K562 (cell line): ENCODE measurements around the gene CEP44. TPM values are rescaled to one million over a fixed set of nuclear protein-coding genes. Genes with fewer than 3 reads are reported as not detected.

Source experiments
- ARID1B ChIP-seq: fragments of 450-650 bp; IDR thresholded peaks from 2 replicates; pipeline ENCODE4 v1.6.1; 2016; ENCODE audit warnings: antibody characterized with exemption, mild to moderate bottlenecking, inconsistent platforms
- ARNT ChIP-seq, 2 experiments: fragments of 450-650 bp; IDR thresholded peaks; 2 replicates each; pipeline ENCODE4 v1.6.1; 2016; ENCODE audit warnings: mild to moderate bottlenecking in 1 of 2
- ETV5 ChIP-seq: sonication (generic); formaldehyde crosslinking; IDR thresholded peaks from 2 replicates; pipeline ENCODE4 v1.4.0; 2020; ENCODE audit warnings: low read depth, mild to moderate bottlenecking, missing genetic modification reagents
- GATAD2B ChIP-seq: fragments of 450-650 bp; IDR thresholded peaks from 2 replicates; pipeline ENCODE4 v1.6.1; 2017; ENCODE audit warnings: mild to moderate bottlenecking, borderline replicate concordance
- KDM4B ChIP-seq, 2 experiments: fragments of 450-650 bp in 1 of 2; sonication (generic) in 1 of 2; IDR thresholded peaks; 2 replicates each; pipeline ENCODE4 v1.6.1; 2016 to 2017; ENCODE audit warnings: borderline replicate concordance in 2 of 2, antibody characterized with exemption in 1 of 2, low read depth in 1 of 2, mild to moderate bottlenecking in 1 of 2
- MYC ChIP-seq, 2 experiments: fragments of 250-450 bp in 1 of 2; sonication (Bioruptor Pico) in 1 of 2; IDR thresholded peaks; 2 replicates each; pipeline versions ENCODE4 v1.5.1 to v1.6.1; 2012 to 2021; ENCODE audit warnings: low read depth in 2 of 2, borderline replicate concordance in 1 of 2, improper control_type of control experiment in 1 of 2, low read length in 1 of 2, mild to moderate bottlenecking in 1 of 2, moderate library complexity in 1 of 2
- POLR2G ChIP-seq: fragments of 200-400 bp; formaldehyde crosslinking; IDR thresholded peaks from 2 replicates; pipeline ENCODE4 v1.6.1; 2017; ENCODE audit warnings: low read depth, mild to moderate bottlenecking, antibody characterized with exemption, low read length, moderate library complexity
- SMARCA5 ChIP-seq: fragments of 450-650 bp; IDR thresholded peaks from 2 replicates; pipeline ENCODE4 v1.6.1; 2016
- STAT5B ChIP-seq: fragments of 250-450 bp; sonication (Bioruptor Pico); IDR thresholded peaks from 2 replicates; pipeline ENCODE4 v1.8.0; 2021; ENCODE audit warnings: mild to moderate bottlenecking, inconsistent platforms
- TCF7 ChIP-seq: sonication (generic); IDR thresholded peaks from 2 replicates; pipeline ENCODE4 v1.6.1; 2016; ENCODE audit warnings: antibody characterized with exemption, borderline replicate concordance
- TCFL5 ChIP-seq: fragments of 250-450 bp; sonication (Bioruptor Pico); conservative IDR thresholded peaks from 2 replicates; pipeline ENCODE4 v1.6.1; 2021; ENCODE audit warnings: mild to moderate bottlenecking, moderate library complexity, matching md5 sums
- ZEB2 ChIP-seq: fragments of 450-650 bp; IDR thresholded peaks from 2 replicates; pipeline ENCODE4 v1.6.1; 2016
- ZNF41 ChIP-seq: fragments of 250-450 bp; sonication (Bioruptor Pico); conservative IDR thresholded peaks from 2 replicates; pipeline ENCODE4 v1.4.0; 2020; ENCODE audit warnings: mild to moderate bottlenecking
- polyA plus RNA-seq, 8 experiments: library from polyadenylated mRNA; depleted of rRNA in 4 of 8; stranded (reverse) in 5 of 8; unstranded in 3 of 8; fragments of >200 nt; fragmentation: Nextera tagmentation in 2 of 8; fragmentation: Illumina TruSeq in 1 of 8; extraction: Ambion mirVana in 2 of 8; extraction: Trizol in 1 of 8; gene quantifications; 2 replicates each; pipeline versions ENCODE4 v1.2.1 to v1.2.3, GENCODE V29; 2011 to 2014; ENCODE audit warnings: inconsistent platforms in 1 of 8, missing spikeins in 1 of 8
- total RNA-seq, 7 experiments: library from RNA; depleted of rRNA in 6 of 7; stranded (reverse); fragments of >200 nt in 6 of 7; fragmentation: Illumina TruSeq in 2 of 7; extraction: Trizol in 2 of 7; gene quantifications; 2 replicates each; pipeline versions ENCODE4 v1.2.1 to v1.2.3, GENCODE V29; 2011 to 2021; ENCODE audit warnings: low replicate concordance in 1 of 7
- TF ChIP-seq, protein P1 (sequence below): fragments of 450-650 bp; formaldehyde crosslinking; IDR thresholded peaks from 2 replicates; pipeline ENCODE4 v1.4.0; 2022; ENCODE audit warnings: missing genetic modification characterization
- TF ChIP-seq, protein P2 (sequence below): sonication (generic); formaldehyde crosslinking; IDR thresholded peaks from 2 replicates; pipeline ENCODE4 v1.8.0; 2022; ENCODE audit warnings: mild to moderate bottlenecking, low read depth, missing genetic modification reagents
- TF ChIP-seq, protein P3 (sequence below), 2 experiments: fragments of 450-650 bp; conservative IDR thresholded peaks; 2 replicates each; pipeline ENCODE4 v1.6.1; 2017; ENCODE audit warnings: mild to moderate bottlenecking in 2 of 2, moderate library complexity in 2 of 2
- TF ChIP-seq, protein P4 (sequence below), 3 experiments: fragments of 200-800 bp in 1 of 3; fragments of 250-450 bp in 1 of 3; fragments of 450-650 bp in 1 of 3; sonication (Bioruptor Pico) in 1 of 3; sonication (Bioruptor generic) in 1 of 3; formaldehyde crosslinking in 1 of 3; IDR thresholded peaks; 2 replicates each; pipeline versions ENCODE4 v1.6.1 to v1.8.0; 2016 to 2022; ENCODE audit warnings: mild to moderate bottlenecking in 2 of 3, missing genetic modification characterization in 2 of 3, missing compliant biosample characterization in 1 of 3, moderate library complexity in 1 of 3

The CEP44 gene
- total and polyA plus RNA-seq, 9 of the 15 experiments (the other 6 are each of a cell fraction or from before 2014, with no cell fraction given), result 19.6 to 45.0 (median 24.4) TPM

DNA sequence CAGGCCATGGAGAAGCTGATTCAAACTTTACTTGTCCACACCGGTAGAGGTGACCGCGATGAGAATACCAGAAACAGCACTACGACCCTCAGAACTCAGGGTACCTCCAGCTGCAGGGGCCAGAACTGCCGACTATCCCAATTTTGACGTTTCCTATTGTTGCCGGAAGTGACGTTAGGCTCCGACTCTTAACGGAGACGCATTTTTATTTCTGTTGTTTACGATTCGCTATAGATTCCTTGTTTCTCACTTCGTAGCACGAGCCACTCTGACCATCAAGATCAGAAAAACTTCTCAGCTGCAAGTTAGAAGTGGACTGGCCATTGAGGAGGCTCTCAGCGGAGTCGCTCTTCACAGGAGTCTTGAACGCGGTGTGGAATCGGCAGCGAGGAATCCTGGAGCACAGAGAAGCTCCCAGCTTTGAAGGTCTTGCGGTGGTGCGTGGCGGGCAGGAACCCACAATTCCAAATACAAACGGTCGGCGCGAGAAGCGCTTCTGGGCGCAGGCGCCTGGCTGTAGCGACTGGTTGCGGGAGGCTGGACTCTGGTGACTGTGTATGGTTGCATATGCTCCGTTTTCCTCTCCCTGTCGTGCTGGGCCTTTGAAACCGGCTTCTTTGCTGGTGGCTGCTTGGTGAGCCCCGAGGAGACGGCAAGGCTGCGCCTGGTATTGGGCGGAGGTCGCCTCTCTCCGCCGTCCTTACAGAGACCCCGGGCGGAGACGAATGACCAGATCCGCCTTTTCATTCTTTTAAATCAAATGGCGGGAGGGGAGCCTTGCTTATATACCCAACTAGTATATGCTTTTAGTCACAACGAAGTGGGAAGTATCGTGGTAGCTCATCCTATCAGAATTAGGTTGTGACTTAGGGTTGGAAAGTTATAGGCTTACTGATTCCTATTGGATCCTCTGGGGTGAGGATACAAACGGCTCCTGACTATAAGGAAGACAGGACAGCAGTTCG lies at the start of gene CEP44, which contains the start of gene FBXO8 (continued):
- TF ChIP-seq, protein P1, sequence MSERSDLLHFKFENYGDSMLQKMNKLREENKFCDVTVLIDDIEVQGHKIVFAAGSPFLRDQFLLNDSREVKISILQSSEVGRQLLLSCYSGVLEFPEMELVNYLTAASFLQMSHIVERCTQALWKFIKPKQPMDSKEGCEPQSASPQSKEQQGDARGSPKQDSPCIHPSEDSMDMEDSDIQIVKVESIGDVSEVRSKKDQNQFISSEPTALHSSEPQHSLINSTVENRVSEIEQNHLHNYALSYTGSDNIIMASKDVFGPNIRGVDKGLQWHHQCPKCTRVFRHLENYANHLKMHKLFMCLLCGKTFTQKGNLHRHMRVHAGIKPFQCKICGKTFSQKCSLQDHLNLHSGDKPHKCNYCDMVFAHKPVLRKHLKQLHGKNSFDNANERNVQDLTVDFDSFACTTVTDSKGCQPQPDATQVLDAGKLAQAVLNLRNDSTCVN, result no peak
- TF ChIP-seq, protein P2, sequence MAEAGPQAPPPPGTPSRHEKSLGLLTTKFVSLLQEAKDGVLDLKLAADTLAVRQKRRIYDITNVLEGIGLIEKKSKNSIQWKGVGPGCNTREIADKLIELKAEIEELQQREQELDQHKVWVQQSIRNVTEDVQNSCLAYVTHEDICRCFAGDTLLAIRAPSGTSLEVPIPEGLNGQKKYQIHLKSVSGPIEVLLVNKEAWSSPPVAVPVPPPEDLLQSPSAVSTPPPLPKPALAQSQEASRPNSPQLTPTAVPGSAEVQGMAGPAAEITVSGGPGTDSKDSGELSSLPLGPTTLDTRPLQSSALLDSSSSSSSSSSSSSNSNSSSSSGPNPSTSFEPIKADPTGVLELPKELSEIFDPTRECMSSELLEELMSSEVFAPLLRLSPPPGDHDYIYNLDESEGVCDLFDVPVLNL (CRISPR knock-in tag), result no peak
- TF ChIP-seq, protein P3, sequence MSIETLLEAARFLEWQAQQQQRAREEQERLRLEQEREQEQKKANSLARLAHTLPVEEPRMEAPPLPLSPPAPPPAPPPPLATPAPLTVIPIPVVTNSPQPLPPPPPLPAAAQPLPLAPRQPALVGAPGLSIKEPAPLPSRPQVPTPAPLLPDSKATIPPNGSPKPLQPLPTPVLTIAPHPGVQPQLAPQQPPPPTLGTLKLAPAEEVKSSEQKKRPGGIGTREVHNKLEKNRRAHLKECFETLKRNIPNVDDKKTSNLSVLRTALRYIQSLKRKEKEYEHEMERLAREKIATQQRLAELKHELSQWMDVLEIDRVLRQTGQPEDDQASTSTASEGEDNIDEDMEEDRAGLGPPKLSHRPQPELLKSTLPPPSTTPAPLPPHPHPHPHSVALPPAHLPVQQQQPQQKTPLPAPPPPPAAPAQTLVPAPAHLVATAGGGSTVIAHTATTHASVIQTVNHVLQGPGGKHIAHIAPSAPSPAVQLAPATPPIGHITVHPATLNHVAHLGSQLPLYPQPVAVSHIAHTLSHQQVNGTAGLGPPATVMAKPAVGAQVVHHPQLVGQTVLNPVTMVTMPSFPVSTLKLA (conservative IDR thresholded peaks at IDR 0.05), result peak; percentile 93 to 97
- 0 out of 2 replicates have a peak, but pooled peaks have one; percentile 46 for TF ChIP-seq ETV5 (CRISPR knock-in tag)
- TF ChIP-seq MYC (IDR thresholded peaks at IDR 0.05; ENCODE audit: low read depth, low read length), result peak; percentile 85
- peak; percentile 42; the same call in 1 of the 2 replicates for TF ChIP-seq MYC (CRISPR knock-in tag; IDR thresholded peaks at IDR 0.05; ENCODE audit: borderline replicate concordance, low read depth)
- TF ChIP-seq ARID1B, result 0 out of 2 replicates have a peak, but pooled peaks have one; percentile 24
- TF ChIP-seq ZNF41 (CRISPR knock-in tag), result no peak
- TF ChIP-seq POLR2G, result peak; percentile 95
- TF ChIP-seq, protein P4, sequence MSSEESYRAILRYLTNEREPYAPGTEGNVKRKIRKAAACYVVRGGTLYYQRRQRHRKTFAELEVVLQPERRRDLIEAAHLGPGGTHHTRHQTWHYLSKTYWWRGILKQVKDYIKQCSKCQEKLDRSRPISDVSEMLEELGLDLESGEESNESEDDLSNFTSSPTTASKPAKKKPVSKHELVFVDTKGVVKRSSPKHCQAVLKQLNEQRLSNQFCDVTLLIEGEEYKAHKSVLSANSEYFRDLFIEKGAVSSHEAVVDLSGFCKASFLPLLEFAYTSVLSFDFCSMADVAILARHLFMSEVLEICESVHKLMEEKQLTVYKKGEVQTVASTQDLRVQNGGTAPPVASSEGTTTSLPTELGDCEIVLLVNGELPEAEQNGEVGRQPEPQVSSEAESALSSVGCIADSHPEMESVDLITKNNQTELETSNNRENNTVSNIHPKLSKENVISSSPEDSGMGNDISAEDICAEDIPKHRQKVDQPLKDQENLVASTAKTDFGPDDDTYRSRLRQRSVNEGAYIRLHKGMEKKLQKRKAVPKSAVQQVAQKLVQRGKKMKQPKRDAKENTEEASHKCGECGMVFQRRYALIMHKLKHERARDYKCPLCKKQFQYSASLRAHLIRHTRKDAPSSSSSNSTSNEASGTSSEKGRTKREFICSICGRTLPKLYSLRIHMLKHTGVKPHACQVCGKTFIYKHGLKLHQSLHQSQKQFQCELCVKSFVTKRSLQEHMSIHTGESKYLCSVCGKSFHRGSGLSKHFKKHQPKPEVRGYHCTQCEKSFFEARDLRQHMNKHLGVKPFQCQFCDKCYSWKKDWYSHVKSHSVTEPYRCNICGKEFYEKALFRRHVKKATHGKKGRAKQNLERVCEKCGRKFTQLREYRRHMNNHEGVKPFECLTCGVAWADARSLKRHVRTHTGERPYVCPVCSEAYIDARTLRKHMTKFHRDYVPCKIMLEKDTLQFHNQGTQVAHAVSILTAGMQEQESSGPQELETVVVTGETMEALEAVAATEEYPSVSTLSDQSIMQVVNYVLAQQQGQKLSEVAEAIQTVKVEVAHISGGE (CRISPR knock-in tag; IDR thresholded peaks at IDR 0.05), result peak in 1 of 3 experiments; percentile 74; a peak in 2 of 6 replicates
- TF ChIP-seq ZEB2, result peak; percentile 100
- TF ChIP-seq GATAD2B, result peak; percentile 75; the same call in 1 of the 2 replicates
- TF ChIP-seq TCF7, result peak; percentile 36
- TF ChIP-seq SMARCA5, result no peak
- TF ChIP-seq KDM4B (IDR thresholded peaks at IDR 0.05; ENCODE audit: borderline replicate concordance in 2 of 2, low read depth in 1 of 2), result peak in 1 of 2 experiments; percentile 42; a peak in 1 of 4 replicates
- TF ChIP-seq TCFL5 (CRISPR knock-in tag), result no peak
- no peak for TF ChIP-seq ARNT (IDR thresholded peaks at IDR 0.05)
- TF ChIP-seq STAT5B (CRISPR knock-in tag), result no peak
